ENCODE data around the gene PTPN14.

DNA sequence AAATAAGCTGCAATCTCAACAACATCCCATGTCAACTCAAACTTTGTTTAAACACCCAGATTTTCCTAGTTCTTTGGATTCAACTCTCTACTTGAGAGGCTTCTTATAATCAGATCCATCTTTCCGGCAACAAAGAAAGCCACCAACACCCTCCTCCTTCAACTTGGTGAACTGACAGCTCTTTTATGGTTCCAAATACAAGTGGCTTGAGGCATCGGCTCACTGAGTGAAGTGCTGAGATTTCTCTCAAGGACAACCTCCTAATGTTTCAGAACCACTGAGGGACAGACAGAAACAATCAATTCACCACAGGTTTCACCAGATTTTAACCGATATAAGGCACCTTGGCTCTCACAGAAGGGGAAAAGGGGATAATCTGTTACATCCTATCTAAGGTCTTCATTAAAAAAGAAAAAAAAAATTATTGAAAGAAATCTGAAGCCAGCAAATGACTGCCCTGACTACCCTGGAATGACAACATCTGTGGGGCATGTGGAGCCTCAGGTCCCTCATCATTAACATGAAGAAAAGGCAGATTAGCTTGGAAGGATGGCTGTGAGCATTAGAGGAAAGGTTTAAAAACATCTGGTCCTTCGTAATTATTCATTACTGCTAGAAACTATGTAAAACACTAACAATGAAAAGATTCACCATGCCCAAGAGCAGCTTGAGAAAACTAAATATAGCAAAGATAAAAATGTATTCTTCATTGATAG lies 50.9 kb downstream of the PTPN14 start:
- TF ChIP-seq SP1 (IDR thresholded peaks at IDR 0.05; ENCODE audit: low read depth) (no peak), JUND (IDR thresholded peaks at IDR 0.05) (no peak), SRF (IDR thresholded peaks at IDR 0.05; ENCODE audit: low read depth) (no peak), POLR2A (IDR thresholded peaks at IDR 0.05; ENCODE audit: borderline replicate concordance, extremely low read depth, insufficient read depth, insufficient read length) (no peak), FOSL1 (IDR thresholded peaks at IDR 0.05; ENCODE audit: low read depth) (no peak), EZH2 (IDR thresholded peaks at IDR 0.05) (no peak), ZNF274 (IDR thresholded peaks at IDR 0.05; ENCODE audit: low read depth, low read length) (no peak), TCF7L2 (IDR thresholded peaks at IDR 0.05; ENCODE audit: borderline replicate concordance, extremely low read depth, insufficient read depth, insufficient read length) (no peak), SIN3A (IDR thresholded peaks at IDR 0.05; ENCODE audit: low read depth) (no peak)
- TF ChIP-seq, protein P1, sequence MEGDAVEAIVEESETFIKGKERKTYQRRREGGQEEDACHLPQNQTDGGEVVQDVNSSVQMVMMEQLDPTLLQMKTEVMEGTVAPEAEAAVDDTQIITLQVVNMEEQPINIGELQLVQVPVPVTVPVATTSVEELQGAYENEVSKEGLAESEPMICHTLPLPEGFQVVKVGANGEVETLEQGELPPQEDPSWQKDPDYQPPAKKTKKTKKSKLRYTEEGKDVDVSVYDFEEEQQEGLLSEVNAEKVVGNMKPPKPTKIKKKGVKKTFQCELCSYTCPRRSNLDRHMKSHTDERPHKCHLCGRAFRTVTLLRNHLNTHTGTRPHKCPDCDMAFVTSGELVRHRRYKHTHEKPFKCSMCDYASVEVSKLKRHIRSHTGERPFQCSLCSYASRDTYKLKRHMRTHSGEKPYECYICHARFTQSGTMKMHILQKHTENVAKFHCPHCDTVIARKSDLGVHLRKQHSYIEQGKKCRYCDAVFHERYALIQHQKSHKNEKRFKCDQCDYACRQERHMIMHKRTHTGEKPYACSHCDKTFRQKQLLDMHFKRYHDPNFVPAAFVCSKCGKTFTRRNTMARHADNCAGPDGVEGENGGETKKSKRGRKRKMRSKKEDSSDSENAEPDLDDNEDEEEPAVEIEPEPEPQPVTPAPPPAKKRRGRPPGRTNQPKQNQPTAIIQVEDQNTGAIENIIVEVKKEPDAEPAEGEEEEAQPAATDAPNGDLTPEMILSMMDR (IDR thresholded peaks at IDR 0.05 in 2 of 3, conservative IDR thresholded peaks at IDR 0.05 in 1 of 3; ENCODE audit: borderline replicate concordance in 1 of 3, insufficient read depth in 1 of 3, low read depth in 2 of 3, low read length in 2 of 3): no peak
- TF ChIP-seq, protein P2, sequence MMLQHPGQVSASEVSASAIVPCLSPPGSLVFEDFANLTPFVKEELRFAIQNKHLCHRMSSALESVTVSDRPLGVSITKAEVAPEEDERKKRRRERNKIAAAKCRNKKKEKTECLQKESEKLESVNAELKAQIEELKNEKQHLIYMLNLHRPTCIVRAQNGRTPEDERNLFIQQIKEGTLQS (IDR thresholded peaks at IDR 0.05): no peak
- TF ChIP-seq, protein P3, sequence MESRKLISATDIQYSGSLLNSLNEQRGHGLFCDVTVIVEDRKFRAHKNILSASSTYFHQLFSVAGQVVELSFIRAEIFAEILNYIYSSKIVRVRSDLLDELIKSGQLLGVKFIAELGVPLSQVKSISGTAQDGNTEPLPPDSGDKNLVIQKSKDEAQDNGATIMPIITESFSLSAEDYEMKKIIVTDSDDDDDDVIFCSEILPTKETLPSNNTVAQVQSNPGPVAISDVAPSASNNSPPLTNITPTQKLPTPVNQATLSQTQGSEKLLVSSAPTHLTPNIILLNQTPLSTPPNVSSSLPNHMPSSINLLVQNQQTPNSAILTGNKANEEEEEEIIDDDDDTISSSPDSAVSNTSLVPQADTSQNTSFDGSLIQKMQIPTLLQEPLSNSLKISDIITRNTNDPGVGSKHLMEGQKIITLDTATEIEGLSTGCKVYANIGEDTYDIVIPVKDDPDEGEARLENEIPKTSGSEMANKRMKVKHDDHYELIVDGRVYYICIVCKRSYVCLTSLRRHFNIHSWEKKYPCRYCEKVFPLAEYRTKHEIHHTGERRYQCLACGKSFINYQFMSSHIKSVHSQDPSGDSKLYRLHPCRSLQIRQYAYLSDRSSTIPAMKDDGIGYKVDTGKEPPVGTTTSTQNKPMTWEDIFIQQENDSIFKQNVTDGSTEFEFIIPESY (IDR thresholded peaks at IDR 0.05; ENCODE audit: extremely low read depth, insufficient replicate concordance, low read length): no peak
- TF ChIP-seq, protein P4, sequence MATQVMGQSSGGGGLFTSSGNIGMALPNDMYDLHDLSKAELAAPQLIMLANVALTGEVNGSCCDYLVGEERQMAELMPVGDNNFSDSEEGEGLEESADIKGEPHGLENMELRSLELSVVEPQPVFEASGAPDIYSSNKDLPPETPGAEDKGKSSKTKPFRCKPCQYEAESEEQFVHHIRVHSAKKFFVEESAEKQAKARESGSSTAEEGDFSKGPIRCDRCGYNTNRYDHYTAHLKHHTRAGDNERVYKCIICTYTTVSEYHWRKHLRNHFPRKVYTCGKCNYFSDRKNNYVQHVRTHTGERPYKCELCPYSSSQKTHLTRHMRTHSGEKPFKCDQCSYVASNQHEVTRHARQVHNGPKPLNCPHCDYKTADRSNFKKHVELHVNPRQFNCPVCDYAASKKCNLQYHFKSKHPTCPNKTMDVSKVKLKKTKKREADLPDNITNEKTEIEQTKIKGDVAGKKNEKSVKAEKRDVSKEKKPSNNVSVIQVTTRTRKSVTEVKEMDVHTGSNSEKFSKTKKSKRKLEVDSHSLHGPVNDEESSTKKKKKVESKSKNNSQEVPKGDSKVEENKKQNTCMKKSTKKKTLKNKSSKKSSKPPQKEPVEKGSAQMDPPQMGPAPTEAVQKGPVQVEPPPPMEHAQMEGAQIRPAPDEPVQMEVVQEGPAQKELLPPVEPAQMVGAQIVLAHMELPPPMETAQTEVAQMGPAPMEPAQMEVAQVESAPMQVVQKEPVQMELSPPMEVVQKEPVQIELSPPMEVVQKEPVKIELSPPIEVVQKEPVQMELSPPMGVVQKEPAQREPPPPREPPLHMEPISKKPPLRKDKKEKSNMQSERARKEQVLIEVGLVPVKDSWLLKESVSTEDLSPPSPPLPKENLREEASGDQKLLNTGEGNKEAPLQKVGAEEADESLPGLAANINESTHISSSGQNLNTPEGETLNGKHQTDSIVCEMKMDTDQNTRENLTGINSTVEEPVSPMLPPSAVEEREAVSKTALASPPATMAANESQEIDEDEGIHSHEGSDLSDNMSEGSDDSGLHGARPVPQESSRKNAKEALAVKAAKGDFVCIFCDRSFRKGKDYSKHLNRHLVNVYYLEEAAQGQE (IDR thresholded peaks at IDR 0.05; ENCODE audit: low read depth): no peak
- TF ChIP-seq, protein P5, sequence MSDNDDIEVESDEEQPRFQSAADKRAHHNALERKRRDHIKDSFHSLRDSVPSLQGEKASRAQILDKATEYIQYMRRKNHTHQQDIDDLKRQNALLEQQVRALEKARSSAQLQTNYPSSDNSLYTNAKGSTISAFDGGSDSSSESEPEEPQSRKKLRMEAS (IDR thresholded peaks at IDR 0.05): no peak
